H9 (cell line): ENCODE measurements around the gene ANXA8L1. TPM values are rescaled to one million over a fixed set of nuclear protein-coding genes. Genes with fewer than 3 reads are reported as not detected.
"Not testable (repeated sequence)": the region's sequence is repeated elsewhere in the genome, so short reads cannot be mapped to it uniquely, and the experiment has no call there.

Experiments
- DNase-seq: peaks from one replicate; pipeline ENCODE4 v3.0.0-alpha.2; 2017
- H2AFZ ChIP-seq: one replicate; pipeline ENCODE4 v1.6.1; 2013; ENCODE audit warnings: mild to moderate bottlenecking, low read length, control low read depth, moderate library complexity
- H2AK5ac ChIP-seq: 2 replicates; pipeline ENCODE4 v1.6.1; 2013; ENCODE audit warnings: low read length, control low read depth, mixed read lengths; ENCODE audit not compliant: insufficient read length
- H2BK120ac ChIP-seq: one replicate; pipeline ENCODE4 v1.6.1; 2013; ENCODE audit warnings: low read depth, mild to moderate bottlenecking, low read length, control low read depth, inconsistent platforms; ENCODE audit not compliant: poor library complexity, severe bottlenecking
- H2BK12ac ChIP-seq: 2 replicates; pipeline ENCODE4 v1.6.1; 2013; ENCODE audit warnings: low read length, control low read depth, mixed read lengths, low read depth; ENCODE audit not compliant: insufficient read length
- H2BK15ac ChIP-seq: 2 replicates; pipeline ENCODE4 v1.6.1; 2013; ENCODE audit warnings: low read depth, low read length, control low read depth
- H2BK20ac ChIP-seq: one replicate; pipeline ENCODE4 v1.6.1; 2013; ENCODE audit warnings: low read depth, mild to moderate bottlenecking, low read length, control low read depth, inconsistent platforms; ENCODE audit not compliant: poor library complexity, severe bottlenecking
- H2BK5ac ChIP-seq: 2 replicates; pipeline ENCODE4 v1.6.1; 2013; ENCODE audit warnings: low read length, control low read depth, mixed read lengths; ENCODE audit not compliant: insufficient read length
- H3K14ac ChIP-seq: 2 replicates; pipeline ENCODE4 v1.6.1; 2013; ENCODE audit warnings: low read length, control low read depth; ENCODE audit not compliant: insufficient read depth
- H3K18ac ChIP-seq: 2 replicates; pipeline ENCODE4 v1.6.1; 2013; ENCODE audit warnings: low read depth, mild to moderate bottlenecking, mixed read lengths, low read length, control low read depth; ENCODE audit not compliant: insufficient read length
- H3K23ac ChIP-seq: 2 replicates; pipeline ENCODE4 v1.6.1; 2013; ENCODE audit warnings: low read length, control low read depth, mixed read lengths, low read depth; ENCODE audit not compliant: insufficient read length
- H3K23me2 ChIP-seq: 2 replicates; pipeline ENCODE4 v1.6.1; 2013; ENCODE audit warnings: low read depth, mild to moderate bottlenecking, mixed read lengths, low read length, control low read depth; ENCODE audit not compliant: insufficient read length, poor library complexity, severe bottlenecking
- H3K27ac ChIP-seq: 2 replicates; pipeline ENCODE4 v1.5.1; 2013; ENCODE audit warnings: low read length, control low read depth, mixed read lengths, low read depth; ENCODE audit not compliant: insufficient read length
- H3K27me3 ChIP-seq: 2 replicates; pipeline ENCODE4 v1.6.1; 2013; ENCODE audit warnings: low read length, control low read depth, inconsistent platforms; ENCODE audit not compliant: insufficient read depth
- H3K4ac ChIP-seq: 2 replicates; pipeline ENCODE4 v1.6.1; 2013; ENCODE audit warnings: low read depth, mild to moderate bottlenecking, control low read depth, inconsistent platforms, low read length, moderate library complexity
- H3K4me1 ChIP-seq: 2 replicates; pipeline ENCODE4 v1.6.1; 2013; ENCODE audit warnings: low read length, control low read depth, inconsistent platforms; ENCODE audit not compliant: insufficient read depth
- H3K4me2 ChIP-seq: 2 replicates; pipeline ENCODE4 v1.6.1; 2013; ENCODE audit warnings: low read length, control low read depth, mixed read lengths; ENCODE audit not compliant: insufficient read length, insufficient read depth
- H3K56ac ChIP-seq: 2 replicates; pipeline ENCODE4 v1.6.1; 2013; ENCODE audit warnings: low read depth, mild to moderate bottlenecking, mixed read lengths, low read length, control low read depth; ENCODE audit not compliant: insufficient read length
- H3K79me1 ChIP-seq: 2 replicates; pipeline ENCODE4 v1.6.1; 2013; ENCODE audit warnings: low read depth, mild to moderate bottlenecking, moderate library complexity, low read length, control low read depth, inconsistent platforms; ENCODE audit not compliant: insufficient read depth, poor library complexity, severe bottlenecking
- H3K79me2 ChIP-seq: 2 replicates; pipeline ENCODE4 v1.6.1; 2013; ENCODE audit warnings: low read length, control low read depth, inconsistent platforms; ENCODE audit not compliant: insufficient read depth
- H3K9ac ChIP-seq: 2 replicates; pipeline ENCODE4 v1.6.1; 2013; ENCODE audit warnings: low read length, control low read depth, mixed read lengths; ENCODE audit not compliant: insufficient read length; ENCODE audit errors: extremely low read depth
- H3K9me3 ChIP-seq: one replicate; pipeline ENCODE4 v1.6.1; 2013; ENCODE audit warnings: low read depth, low read length, inconsistent platforms; ENCODE audit not compliant: control insufficient read depth
- H3T11ph ChIP-seq: one replicate; pipeline ENCODE4 v1.6.1; 2013; ENCODE audit warnings: mild to moderate bottlenecking, low read length, control low read depth, inconsistent platforms
- H4K20me1 ChIP-seq: one replicate; pipeline ENCODE4 v1.6.1; 2013; ENCODE audit not compliant: control insufficient read depth, insufficient read length, insufficient read depth
- H4K5ac ChIP-seq: 2 replicates; pipeline ENCODE4 v1.6.1; 2013; ENCODE audit warnings: low read depth, mild to moderate bottlenecking, mixed read lengths, low read length, control low read depth; ENCODE audit not compliant: insufficient read length
- H4K8ac ChIP-seq: replicated peaks from 2 replicates; pipeline ENCODE4 v1.6.1; 2013; ENCODE audit warnings: low read length, control low read depth, mixed read lengths, low read depth; ENCODE audit not compliant: insufficient read length
- H4K91ac ChIP-seq: 2 replicates; pipeline ENCODE4 v1.6.1; 2013; ENCODE audit warnings: low read depth, mild to moderate bottlenecking, moderate library complexity, mixed read lengths, low read length, control low read depth; ENCODE audit not compliant: insufficient read length
- H3K27ac Mint-ChIP-seq, 3 experiments: 2 replicates in 2 of 3; 3 replicates in 1 of 3; pipeline ENCODE4 v1.8.0; 2020 to 2021; ENCODE audit warnings: mixed read lengths in 3 of 3, mild to moderate bottlenecking in 1 of 3, moderate library complexity in 1 of 3
- H3K27me3 Mint-ChIP-seq: 2 replicates; pipeline ENCODE4 v1.8.0; 2021; ENCODE audit warnings: low read depth, mild to moderate bottlenecking, moderate library complexity, mixed read lengths
- H3K36me3 Mint-ChIP-seq, 3 experiments: 2 replicates in 2 of 3; 3 replicates in 1 of 3; pipeline ENCODE4 v1.8.0; 2020 to 2021; ENCODE audit warnings: low read depth in 3 of 3, mixed read lengths in 3 of 3; ENCODE audit not compliant: insufficient read depth in 1 of 3
- H3K4me1 Mint-ChIP-seq, 2 experiments: 2 replicates each; pipeline ENCODE4 v1.8.0; 2020; ENCODE audit warnings: mixed read lengths in 2 of 2
- H3K4me3 Mint-ChIP-seq, 2 experiments: 2 replicates in 1 of 2; 3 replicates in 1 of 2; pipeline ENCODE4 v1.8.0; 2020 to 2021; ENCODE audit warnings: mild to moderate bottlenecking in 2 of 2, mixed read lengths in 2 of 2, moderate library complexity in 1 of 2
- H3K9me3 Mint-ChIP-seq, 2 experiments: 2 replicates in 1 of 2; 3 replicates in 1 of 2; pipeline ENCODE4 v1.8.0; 2020; ENCODE audit warnings: mild to moderate bottlenecking in 2 of 2, mixed read lengths in 2 of 2, moderate library complexity in 1 of 2
- WGBS: extraction: QIAGEN DNeasy Blood & Tissue Kit; methylation state at CpG from one replicate; pipeline ENCODE4 v1.1.7; 2013; ENCODE audit warnings: missing lambda C conversion rate, low lambda C conversion rate, mixed read lengths; ENCODE audit not compliant: insufficient read length; ENCODE audit errors: extremely low coverage; 5-methylcytosine and 5-hydroxymethylcytosine counted together
- total RNA-seq: library from RNA; stranded (reverse); gene quantifications from 2 replicates; pipeline ENCODE4 v1.2.1, GENCODE V29; 2021

ANXA8L1 gene
- total RNA-seq, 1 experiment from 2014 or later, result not detected

DNA sequence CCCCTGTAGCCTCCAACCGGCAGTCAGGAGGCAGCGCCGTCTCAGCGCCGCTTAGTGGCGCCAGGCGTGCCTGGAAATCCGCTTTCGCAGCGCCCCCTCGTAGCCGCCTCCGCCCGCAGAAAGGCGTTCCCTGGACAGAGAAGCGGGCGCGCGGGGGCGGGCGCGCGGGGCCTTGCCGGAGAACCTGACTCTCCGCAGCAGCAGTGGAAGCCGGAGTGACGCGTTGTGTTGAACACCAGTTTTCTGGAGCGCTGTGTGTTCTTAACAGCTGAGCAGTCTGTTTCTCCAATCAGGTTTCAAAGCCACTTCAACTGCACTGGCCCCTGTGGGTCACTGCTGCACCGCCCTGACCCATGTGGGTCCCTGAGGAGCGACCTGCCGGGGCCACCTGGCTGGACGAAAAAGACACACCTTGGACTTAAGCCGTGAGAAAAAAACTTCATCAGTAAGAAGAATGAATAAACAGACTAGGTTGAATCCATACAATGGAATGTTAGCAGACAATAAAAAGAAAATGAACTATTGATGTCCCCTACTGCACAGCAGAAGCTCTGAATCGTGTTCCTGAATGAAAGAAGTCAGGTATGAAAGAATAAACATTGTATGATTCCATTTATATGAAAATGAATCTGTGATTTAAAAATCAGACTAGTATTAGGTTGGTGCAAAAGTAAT, 22.8 kb downstream of the ANXA8L1 start:
- not testable (repeated sequence) for H3K79me2 ChIP-seq, H3K14ac ChIP-seq, H3K9me3 ChIP-seq, H4K91ac ChIP-seq, H3K18ac ChIP-seq, H2BK20ac ChIP-seq, H3K9me3 Mint-ChIP-seq, H2BK12ac ChIP-seq, H3K56ac ChIP-seq, H2AFZ ChIP-seq, H2BK15ac ChIP-seq, H3K4ac ChIP-seq, H4K8ac ChIP-seq, H4K5ac ChIP-seq, H3K4me1 ChIP-seq, H3T11ph ChIP-seq, H2AK5ac ChIP-seq, H2BK5ac ChIP-seq, H3K4me2 ChIP-seq, H3K27me3 Mint-ChIP-seq, H3K27me3 ChIP-seq, H3K27ac Mint-ChIP-seq, H3K27ac ChIP-seq, H4K20me1 ChIP-seq, H2BK120ac ChIP-seq, H3K23me2 ChIP-seq, H3K9ac ChIP-seq, H3K79me1 ChIP-seq, H3K36me3 Mint-ChIP-seq, H3K23ac ChIP-seq
- peak; percentile 45 for DNase-seq
- WGBS, result no CpG with 5 or more reads among the region's 35 CpGs
- Mint-ChIP-seq H3K4me1 (peaks cover 11 to 12% of the 10 kb centered on the region in 2 experiments), H3K4me3 (peak overlapping the region; percentile 53 to 61; a peak in 4 of 5 replicates)

- H3K9me3 ChIP-seq, H4K5ac ChIP-seq, H3K14ac ChIP-seq, H3K27me3 Mint-ChIP-seq, H3K18ac ChIP-seq, H3K23me2 ChIP-seq, H3K27ac ChIP-seq, H3K56ac ChIP-seq, H3T11ph ChIP-seq, H4K20me1 ChIP-seq, H3K4me2 ChIP-seq, H4K8ac ChIP-seq, H3K4me3 Mint-ChIP-seq, H3K4me1 Mint-ChIP-seq, H3K27ac Mint-ChIP-seq, H2BK5ac ChIP-seq, H3K4me1 ChIP-seq, H3K36me3 Mint-ChIP-seq, H2AFZ ChIP-seq, H2AK5ac ChIP-seq, H2BK12ac ChIP-seq, H2BK120ac ChIP-seq, H3K9me3 Mint-ChIP-seq, DNase-seq, H2BK15ac ChIP-seq, H3K4ac ChIP-seq, H3K23ac ChIP-seq, H3K9ac ChIP-seq, H2BK20ac ChIP-seq, H3K79me1 ChIP-seq, H3K27me3 ChIP-seq, H3K79me2 ChIP-seq, H4K91ac ChIP-seq: not testable (repeated sequence)
- no CpG with 5 or more reads among the region's 3 CpGs for WGBS
Measured at GRCh38 chr10:46409556-46409955, 34.0 kb downstream of the ANXA8L1 start.
